GM18873 (cell line): ENCODE measurements around the gene UGT1A9.
"Not testable (repeated sequence)": the region's sequence is repeated elsewhere in the genome, so short reads cannot be mapped to it uniquely, and the experiment has no call there.

Experiments
- ATAC-seq: cut with Tn5 transposase; IDR thresholded peaks from one replicate; pipeline ENCODE4 v1.9.1; 2021; ENCODE audit warnings: mild to moderate bottlenecking, moderate library complexity, moderate number of reproducible peaks; ENCODE audit not compliant: unreplicated experiment, low FRiP score

Gene UGT1A9

GRCh38 chr2:233707940-233708644 is 36.4 kb downstream of the UGT1A9 start:
- no peak for ATAC-seq

- ATAC-seq, result no peak
Observed at GRCh38 chr2:233708942-233709341, 37.2 kb downstream of the UGT1A9 start.

GRCh38 chr2:233711312-233712008 is 39.8 kb downstream of the UGT1A9 start:
- no peak for ATAC-seq

GRCh38 chr2:233712611-233713261 is 41.0 kb downstream of the UGT1A9 start, which contains the start of gene UGT1A5:
UGT1A5 (plus strand) TSS chr2:233712907; CDS start chr2:233712992, 85 bp downstream.
- no peak for ATAC-seq

GRCh38 chr2:233713262-233713615 is 41.5 kb downstream of the UGT1A9 start:
- no peak for ATAC-seq

GRCh38 chr2:233714121-233714520 is 42.4 kb downstream of the UGT1A9 start:
- no peak for ATAC-seq

- no peak for ATAC-seq
Observed at GRCh38 chr2:233718552-233718951, 46.9 kb downstream of the UGT1A9 start, which contains the start of gene UGT1A4. UGT1A4 (plus strand) TSS chr2:233718736; CDS start chr2:233718821, 85 bp downstream.

- ATAC-seq, result no peak
Observed at GRCh38 chr2:233728723-233729301, 57.1 kb downstream of the UGT1A9 start, which contains the start of gene UGT1A3. UGT1A3 (plus strand) TSS chr2:233729042; CDS start chr2:233729127, 85 bp downstream.

GRCh38 chr2:233736868-233737653 is 65.4 kb downstream of the UGT1A9 start:
- not testable (repeated sequence) for ATAC-seq

- no peak for ATAC-seq
Observed at GRCh38 chr2:233740870-233741269, 69.2 kb downstream of the UGT1A9 start.

GRCh38 chr2:233743464-233744259 is 72.0 kb downstream of the UGT1A9 start:
- ATAC-seq, result no peak

- ATAC-seq, result no peak
Observed at GRCh38 chr2:233745073-233745755, 73.5 kb downstream of the UGT1A9 start.

- not testable (repeated sequence) for ATAC-seq
Observed at GRCh38 chr2:233745838-233746237, 74.1 kb downstream of the UGT1A9 start.

GRCh38 chr2:233746475-233747282 is 75.0 kb downstream of the UGT1A9 start:
- ATAC-seq, result no peak

- no peak for ATAC-seq
Observed at GRCh38 chr2:233747283-233747544, 75.5 kb downstream of the UGT1A9 start.

- not testable (repeated sequence) for ATAC-seq
Observed at GRCh38 chr2:233750689-233751088, 79.0 kb downstream of the UGT1A9 start.

- not testable (repeated sequence) for ATAC-seq
Observed at GRCh38 chr2:233751212-233752009, 79.7 kb downstream of the UGT1A9 start.
